Activated CD8-positive, alpha-beta T cell treated with anti-CD3 and anti-CD28 coated beads for 36 hours (primary cell): ENCODE data around the gene PTPRG. TPM values are rescaled to one million over a fixed set of nuclear protein-coding genes. Genes with fewer than 3 reads are reported as not detected.

ENCODE experiments used
- ATAC-seq: fragments of 200-7000 bp; cut with Tn5 transposase; one replicate; pipeline ENCODE4 v1.10.0; 2021; ENCODE audit warnings: mild to moderate bottlenecking, moderate library complexity
- CTCF ChIA-PET: fragments of 350-600 bp; sonication (Branson Sonifier 250); formaldehyde crosslinking; loops from one replicate; lab custom pipeline; 2021; ENCODE audit warnings: antibody characterized with exemption; lab: Charles Lee
- POLR2A ChIA-PET: fragments of 350-600 bp; sonication (Branson Sonifier 250); formaldehyde crosslinking; loops from one replicate; lab custom pipeline; 2021; ENCODE audit warnings: antibody characterized with exemption; lab: Charles Lee
- DNase-seq: peaks from one replicate; pipeline ENCODE4 v3.0.0-alpha.2; 2020
- H3K27ac Mint-ChIP-seq: one replicate; pipeline ENCODE4 v1.8.0; 2021; ENCODE audit warnings: mild to moderate bottlenecking, mixed read lengths
- H3K27me3 Mint-ChIP-seq: one replicate; pipeline ENCODE4 v1.8.0; 2021; ENCODE audit warnings: mixed read lengths
- H3K36me3 Mint-ChIP-seq: one replicate; pipeline ENCODE4 v1.8.0; 2021; ENCODE audit warnings: low read depth, mixed read lengths
- H3K4me1 Mint-ChIP-seq: one replicate; pipeline ENCODE4 v1.8.0; 2021; ENCODE audit warnings: low read depth, mixed read lengths
- H3K4me3 Mint-ChIP-seq: one replicate; pipeline ENCODE4 v1.8.0; 2021; ENCODE audit warnings: mild to moderate bottlenecking, moderate library complexity, mixed read lengths
- H3K9me3 Mint-ChIP-seq: one replicate; pipeline ENCODE4 v1.8.0; 2021; ENCODE audit warnings: mixed read lengths
- CTCF ChIP-seq: fragments of 200-600 bp; IDR thresholded peaks from one replicate; pipeline ENCODE4 v1.8.0; 2022; ENCODE audit warnings: antibody characterized with exemption, mild to moderate bottlenecking
- intact Hi-C: fragments of 100-400 bp; cut with micrococcal nuclease; formaldehyde crosslinking; loops from one replicate; pipeline ENCODE4 v1.10.0; 2022
- total RNA-seq, 2 experiments: library from RNA; stranded (reverse); gene quantifications; one replicate each; pipeline ENCODE4 v1.2.3, GENCODE V29; 2021

PTPRG gene
- total RNA-seq, 2 experiments from 2014 or later, result not detected

GRCh38 chr3:61885414-61885813 is 324.0 kb downstream of the PTPRG start:
- no peak overlapping the region for H3K27ac Mint-ChIP-seq
- intact Hi-C loops, result no loop called here
- DNase-seq, result no peak
- no peaks in the 10 kb centered on the region for H3K9me3 Mint-ChIP-seq
- no peaks in the 10 kb centered on the region for H3K4me1 Mint-ChIP-seq
- no peak for TF ChIP-seq CTCF
- ChIA-PET POLR2A (no interaction called here), CTCF (no interaction called here)
- H3K4me3 Mint-ChIP-seq, result no peak overlapping the region
- no peak for ATAC-seq
- H3K36me3 Mint-ChIP-seq, result no peaks in the 10 kb centered on the region
- no peaks in the 10 kb centered on the region for H3K27me3 Mint-ChIP-seq

- Mint-ChIP-seq H3K9me3 (no peaks in the 10 kb centered on the region), H3K27ac (no peak overlapping the region), H3K36me3 (no peaks in the 10 kb centered on the region), H3K4me1 (no peaks in the 10 kb centered on the region), H3K4me3 (no peak overlapping the region), H3K27me3 (no peaks in the 10 kb centered on the region)
- DNase-seq, result no peak
- no peak for TF ChIP-seq CTCF
- intact Hi-C loops, result no loop called here
- ChIA-PET CTCF (no interaction called here), POLR2A (no interaction called here)
- no peak for ATAC-seq
Observed at GRCh38 chr3:61887206-61887605, 325.8 kb downstream of the PTPRG start.

GRCh38 chr3:61889259-61889658 is 327.9 kb downstream of the PTPRG start:
- CTCF ChIA-PET, result no interaction called here
- ATAC-seq, result no peak
- Mint-ChIP-seq H3K27me3 (peaks cover 1% of the 10 kb centered on the region), H3K4me1 (peaks cover 1% of the 10 kb centered on the region), H3K36me3 (no peaks in the 10 kb centered on the region), H3K27ac (no peak overlapping the region), H3K4me3 (no peak overlapping the region), H3K9me3 (no peaks in the 10 kb centered on the region)
- POLR2A ChIA-PET, result no interaction called here
- intact Hi-C loops, result no loop called here
- no peak for DNase-seq
- no peak for TF ChIP-seq CTCF

GRCh38 chr3:61890167-61890566 is 328.8 kb downstream of the PTPRG start:
- ATAC-seq (no peak), DNase-seq (no peak)
- Mint-ChIP-seq H3K27me3 (peaks cover 1% of the 10 kb centered on the region), H3K4me1 (peaks cover 10% of the 10 kb centered on the region), H3K27ac (no peak overlapping the region), H3K4me3 (no peak overlapping the region), H3K36me3 (no peaks in the 10 kb centered on the region), H3K9me3 (no peaks in the 10 kb centered on the region)
- POLR2A ChIA-PET, result interaction anchor here (0.7 kb wide), 1 partner anchor 246 kb away, joined by 3 read pairs; no protein-coding TSS in a partner anchor
- intact Hi-C loops, result no loop called here
- CTCF ChIA-PET, result no interaction called here
- no peak for TF ChIP-seq CTCF

GRCh38 chr3:61890586-61890985 is 329.2 kb downstream of the PTPRG start:
- Mint-ChIP-seq H3K4me1 (peaks cover 14% of the 10 kb centered on the region), H3K27me3 (peaks cover 1% of the 10 kb centered on the region), H3K27ac (no peak overlapping the region), H3K4me3 (no peak overlapping the region), H3K9me3 (no peaks in the 10 kb centered on the region), H3K36me3 (no peaks in the 10 kb centered on the region)
- intact Hi-C loops, result no loop called here
- ATAC-seq, result no peak
- ChIA-PET POLR2A (interaction anchor here (0.7 kb wide), 1 partner anchor 245 kb away, joined by 3 read pairs; no protein-coding TSS in a partner anchor), CTCF (no interaction called here)
- TF ChIP-seq CTCF, result no peak
- DNase-seq, result no peak
